GM12878 (cell line): Measurements from ENCODE around the gene HIP1. TPM values are rescaled to one million over a fixed set of nuclear protein-coding genes. Genes with fewer than 3 reads are reported as not detected.

Experiments
- ATAC-seq: fragments of 200-7000 bp; cut with Tn5 transposase; 3 replicates; pipeline ENCODE4 v1.9.1; 2020; ENCODE audit warnings: mild to moderate bottlenecking, moderate library complexity
- BruUV-seq: library from RNA; stranded (reverse); fragments of 400-500 nt; replicated peaks from 2 replicates; lab custom pipeline; 2021; lab: Mats Ljungman, UMichigan
- CTCF ChIA-PET: fragments of 300-600 bp; sonication (Branson Sonifier 250); formaldehyde crosslinking; extraction: SDS; loops from one replicate; lab custom pipeline; 2021; ENCODE audit warnings: inconsistent platforms; lab: Yijun Ruan, JAX
- POLR2A ChIA-PET: fragments of 350-600 bp; formaldehyde crosslinking; extraction: SDS; loops from one replicate; lab custom pipeline; 2021; ENCODE audit warnings: inconsistent platforms; lab: Charles Lee
- RAD21 ChIA-PET: fragments of 300-600 bp; sonication (Branson Sonifier 250); formaldehyde crosslinking; loops from one replicate; lab custom pipeline; 2023; ENCODE audit warnings: antibody characterized with exemption; ENCODE audit not compliant: unreplicated experiment; lab: Charles Lee
- SMC1A ChIA-PET: fragments of 300-600 bp; sonication (Branson Sonifier 250); formaldehyde crosslinking; loops from one replicate; lab custom pipeline; 2023; ENCODE audit not compliant: unreplicated experiment, uncharacterized antibody; lab: Charles Lee
- DNase-seq: peaks from one replicate; pipeline ENCODE4 v3.0.0-alpha.2; 2011; ENCODE audit warnings: low read depth, low spot score
- FAIRE-seq: peaks from 3 replicates; lab custom pipeline; 2011; peaks lifted over from hg19 to GRCh38; lab: Jason Lieb, UNC
- H2AFZ ChIP-seq: 2 replicates; pipeline ENCODE4 v1.6.0; 2011; ENCODE audit warnings: low read depth, low read length, control low read depth; ENCODE audit not compliant: control insufficient read depth
- H3K27ac ChIP-seq: 2 replicates; pipeline ENCODE4 v1.5.1; 2011; ENCODE audit warnings: control low read depth; ENCODE audit not compliant: control insufficient read depth, insufficient read depth
- H3K27me3 ChIP-seq, 2 experiments: replicated peaks in 1 of 2; 2 replicates each; pipeline versions ENCODE4 v1.6.0 to v1.6.1; 2011; ENCODE audit warnings: low read length in 1 of 2; ENCODE audit not compliant: control insufficient read depth in 2 of 2, insufficient read depth in 2 of 2
- H3K36me3 ChIP-seq, 2 experiments: 2 replicates each; pipeline ENCODE4 v1.5.1; 2011; ENCODE audit warnings: low read length in 1 of 2; ENCODE audit not compliant: control insufficient read depth in 2 of 2, insufficient read depth in 2 of 2
- H3K4me1 ChIP-seq: 2 replicates; pipeline ENCODE4 v1.6.1; 2011; ENCODE audit warnings: mild to moderate bottlenecking, low read length, moderate library complexity, mixed read lengths; ENCODE audit not compliant: control insufficient read depth, insufficient read depth
- H3K4me2 ChIP-seq: 2 replicates; pipeline ENCODE4 v1.6.0; 2011; ENCODE audit warnings: control low read depth; ENCODE audit not compliant: control insufficient read depth, insufficient read depth
- H3K4me3 ChIP-seq: fragments of 200-600 bp; sonication (generic); 2 replicates; pipeline ENCODE4 v1.5.1; 2016
- H3K79me2 ChIP-seq: 2 replicates; pipeline ENCODE4 v1.6.0; 2011; ENCODE audit warnings: low read length; ENCODE audit not compliant: control insufficient read depth, insufficient read depth
- H3K9ac ChIP-seq: 2 replicates; pipeline ENCODE4 v1.8.0; 2011; ENCODE audit warnings: low read length, control low read depth, mixed read lengths; ENCODE audit not compliant: control insufficient read depth, insufficient read depth
- H3K9me3 ChIP-seq: replicated peaks from 3 replicates; pipeline ENCODE4 v1.5.1; 2011; ENCODE audit warnings: mild to moderate bottlenecking, low read length; ENCODE audit not compliant: control insufficient read depth, insufficient read depth
- H4K20me1 ChIP-seq: 2 replicates; pipeline ENCODE4 v1.6.0; 2011; ENCODE audit not compliant: control insufficient read depth, insufficient read depth
- CREM ChIP-seq: IDR thresholded peaks from 2 replicates; pipeline ENCODE4 v1.6.1; 2014; ENCODE audit warnings: antibody characterized with exemption, low read depth
- DPF2 ChIP-seq: fragments of 450-650 bp; IDR thresholded peaks from 2 replicates; pipeline ENCODE4 v1.6.1; 2017; ENCODE audit warnings: mild to moderate bottlenecking
- E4F1 ChIP-seq: fragments of 450-650 bp; IDR thresholded peaks from 2 replicates; pipeline ENCODE4 v1.6.1; 2018; ENCODE audit warnings: borderline replicate concordance, mild to moderate bottlenecking; ENCODE audit not compliant: partially characterized antibody
- HDAC6 ChIP-seq: fragments of 200-600 bp; sonication (generic); IDR thresholded peaks from one replicate; pipeline ENCODE4 v1.8.0; 2017; ENCODE audit warnings: antibody characterized with exemption; ENCODE audit not compliant: unreplicated experiment
- MYB ChIP-seq: fragments of 150-350 bp; IDR thresholded peaks from 2 replicates; pipeline ENCODE4 v1.6.1; 2014; ENCODE audit warnings: mild to moderate bottlenecking, low read depth, low read length, borderline replicate concordance
- NBN ChIP-seq: fragments of 450-650 bp; IDR thresholded peaks from 2 replicates; pipeline ENCODE4 v1.6.1; 2016
- NFYA ChIP-seq: IDR thresholded peaks from 2 replicates; pipeline ENCODE4 v1.6.1; 2011; ENCODE audit warnings: low read depth, mild to moderate bottlenecking, low read length, improper control_type of control experiment, borderline replicate concordance
- POLR2AphosphoS2 ChIP-seq: IDR thresholded peaks from 2 replicates; pipeline ENCODE4 v1.6.1; 2011; ENCODE audit warnings: low read depth, mild to moderate bottlenecking, low read length, improper control_type of control experiment, moderate library complexity
- RBBP5 ChIP-seq: fragments of 200-600 bp; sonication (generic); conservative IDR thresholded peaks from 2 replicates; pipeline ENCODE4 v1.6.1; 2016
- SIN3A ChIP-seq: IDR thresholded peaks from 2 replicates; pipeline ENCODE4 v1.6.1; 2012; ENCODE audit warnings: low read depth, low read length, improper control_type of control experiment
- SP1 ChIP-seq: IDR thresholded peaks from one replicate; pipeline ENCODE4 v1.6.1; 2011; ENCODE audit warnings: low read depth, low read length
- SPI1 ChIP-seq: IDR thresholded peaks from 2 replicates; pipeline ENCODE4 v1.6.1; 2011; ENCODE audit warnings: low read depth, mild to moderate bottlenecking, low read length, moderate library complexity, borderline replicate concordance; ENCODE audit not compliant: insufficient read depth
- SUZ12 ChIP-seq: fragments of 200-600 bp; sonication (generic); IDR thresholded peaks from one replicate; pipeline ENCODE4 v1.6.1; 2018; ENCODE audit warnings: antibody characterized with exemption, mild to moderate bottlenecking; ENCODE audit not compliant: unreplicated experiment
- TARDBP ChIP-seq: IDR thresholded peaks from 2 replicates; pipeline ENCODE4 v1.6.1; 2016; ENCODE audit warnings: borderline replicate concordance
- TBL1XR1 ChIP-seq: IDR thresholded peaks from 2 replicates; pipeline ENCODE4 v1.6.1; 2012; ENCODE audit warnings: low read depth, low read length, improper control_type of control experiment
- ZBTB4 ChIP-seq: fragments of 450-650 bp; formaldehyde crosslinking; IDR thresholded peaks from 2 replicates; pipeline ENCODE4 v1.4.0; 2022; ENCODE audit warnings: mild to moderate bottlenecking, moderate library complexity
- ZNF274 ChIP-seq: IDR thresholded peaks from one replicate; pipeline ENCODE4 v1.8.0; 2011; ENCODE audit not compliant: insufficient read length, insufficient read depth
- WGBS: methylation state at CpG from one replicate; pipeline ENCODE4 v1.1.6; 2016; ENCODE audit warnings: low lambda C conversion rate; ENCODE audit not compliant: insufficient replicate concordance, insufficient coverage; ENCODE audit errors: missing lambda C conversion rate; 5-methylcytosine and 5-hydroxymethylcytosine counted together
- in situ Hi-C: fragments of 300-500 bp; cut with MboI; formaldehyde crosslinking; loops from 9 replicates; pipeline ENCODE4 v1.14.3; 2018; ENCODE audit warnings: mixed read lengths
- intact Hi-C: fragments of 100-400 bp; cut with micrococcal nuclease; formaldehyde crosslinking; loops from one replicate; pipeline ENCODE4 v1.14.2; 2022; ENCODE audit not compliant: unreplicated experiment
- polyA plus RNA-seq, 11 experiments: library from polyadenylated mRNA; depleted of rRNA in 4 of 11; unstranded in 6 of 11; stranded (reverse) in 5 of 11; fragments of >200 nt; fragmentation: Nextera tagmentation in 4 of 11; fragmentation: Illumina TruSeq in 1 of 11; extraction: Ambion mirVana in 4 of 11; extraction: Trizol in 1 of 11; gene quantifications; 1 replicate in 1 of 11; 2 replicates in 10 of 11; pipeline versions ENCODE4 v1.2.1 to v1.2.3, GENCODE V29; 2011 to 2016; ENCODE audit warnings: inconsistent platforms in 2 of 11, missing spikeins in 2 of 11, low read depth in 1 of 11
- total RNA-seq, 4 experiments: library from RNA; depleted of rRNA in 3 of 4; stranded (reverse); fragments of >200 nt in 3 of 4; fragmentation: Illumina TruSeq in 1 of 4; extraction: Trizol in 1 of 4; gene quantifications; 2 replicates each; pipeline versions ENCODE4 v1.2.1 to v1.2.3, GENCODE V29; 2013 to 2021
- TF ChIP-seq, protein P1 (sequence below): IDR thresholded peaks from 2 replicates; pipeline ENCODE4 v1.6.1; 2011; ENCODE audit warnings: low read depth, low read length, improper control_type of control experiment, borderline replicate concordance

Gene HIP1
- total and polyA plus RNA-seq, 10 of the 15 experiments (the other 5 are each of a cell fraction or from before 2014, with no cell fraction given): 1.2 to 9.7 (median 3.2) TPM

DNA sequence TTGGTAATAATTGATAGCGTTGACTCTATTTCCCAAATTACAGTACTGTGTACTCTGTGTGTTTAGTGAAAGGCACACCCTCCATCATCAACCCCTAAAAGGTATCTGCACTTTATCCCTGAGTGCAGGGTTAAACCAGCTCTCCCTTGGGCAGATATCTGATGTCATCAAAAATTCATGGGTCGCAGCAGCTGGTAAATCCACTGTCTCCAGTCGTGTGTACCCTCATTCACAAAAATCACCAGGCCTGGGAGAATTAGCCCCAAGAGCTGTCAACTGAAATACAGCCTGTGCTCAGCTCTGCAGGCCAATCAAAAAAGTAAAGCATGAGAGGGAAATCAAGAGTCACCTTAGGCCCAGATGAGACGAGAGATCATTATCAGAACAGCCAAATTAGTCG lies 103.7 kb downstream of the HIP1 start:
- intact Hi-C loops (loop anchor here (10.0 kb wide), 1 partner anchor 100 kb away; no protein-coding TSS in a partner anchor), in situ Hi-C loops (no loop called here)
- H3K79me2 ChIP-seq: no peaks in the 10 kb centered on the region
- RAD21 ChIA-PET: interaction anchor here (0.9 kb wide), 1 partner anchor 385 kb away, joined by 4 read pairs; no protein-coding TSS in a partner anchor
- no peak for DNase-seq
- no peak overlapping the region for H3K27ac ChIP-seq
- no peak for ATAC-seq
- no peak overlapping the region for H2AFZ ChIP-seq
- no peak overlapping the region for H3K4me3 ChIP-seq
- POLR2A ChIA-PET: no interaction called here
- H3K36me3 ChIP-seq: no peaks in the 10 kb centered on the region
- no peaks in the 10 kb centered on the region for H4K20me1 ChIP-seq
- CTCF ChIA-PET: interaction anchor here (0.6 kb wide), 1 partner anchor 63 kb away, joined by 6 read pairs; no protein-coding TSS in a partner anchor
- 52% methylated on average over 5 of the region's 5 CpGs for WGBS
- no peaks in the 10 kb centered on the region for H3K9me3 ChIP-seq
- H3K4me2 ChIP-seq: no peak overlapping the region
- H3K4me1 ChIP-seq: no peaks in the 10 kb centered on the region
- FAIRE-seq: no peak
- no peak overlapping the region for H3K9ac ChIP-seq
- no peak for TF ChIP-seq SIN3A
- TF ChIP-seq ZBTB4: no peak
- no peak for TF ChIP-seq HDAC6
- TF ChIP-seq SUZ12: no peak
- TF ChIP-seq, protein P1, sequence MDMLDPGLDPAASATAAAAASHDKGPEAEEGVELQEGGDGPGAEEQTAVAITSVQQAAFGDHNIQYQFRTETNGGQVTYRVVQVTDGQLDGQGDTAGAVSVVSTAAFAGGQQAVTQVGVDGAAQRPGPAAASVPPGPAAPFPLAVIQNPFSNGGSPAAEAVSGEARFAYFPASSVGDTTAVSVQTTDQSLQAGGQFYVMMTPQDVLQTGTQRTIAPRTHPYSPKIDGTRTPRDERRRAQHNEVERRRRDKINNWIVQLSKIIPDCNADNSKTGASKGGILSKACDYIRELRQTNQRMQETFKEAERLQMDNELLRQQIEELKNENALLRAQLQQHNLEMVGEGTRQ: no peak
- no peak for TF ChIP-seq DPF2
- TF ChIP-seq TBL1XR1: no peak
- no peak for TF ChIP-seq MYB
- TF ChIP-seq NFYA: no peak
- no peak for TF ChIP-seq RBBP5
- no peak for TF ChIP-seq SP1
- no peak for TF ChIP-seq NBN
- no peak for TF ChIP-seq CREM
- TF ChIP-seq ZNF274: no peak
- TF ChIP-seq POLR2AphosphoS2: no peak
- no peak for TF ChIP-seq TARDBP
- TF ChIP-seq SPI1: no peak
- no peak for TF ChIP-seq E4F1
- no TSS peak for BruUV-seq
- H3K27me3 ChIP-seq: peaks cover 0 to 1% of the 10 kb centered on the region in 2 experiments; a peak in 1 of 4 replicates
- SMC1A ChIA-PET: no interaction called here
